Astrocyte (in vitro differentiated cells and primary cell): Measurements from ENCODE around the gene JAM3. TPM values are rescaled to one million over a fixed set of nuclear protein-coding genes. Genes with fewer than 3 reads are reported as not detected.

Experiments
- DNase-seq: peaks from one replicate; pipeline ENCODE4 v3.0.0-alpha.2; 2010; ENCODE audit warnings: low read depth
- FAIRE-seq: peaks from 2 replicates; lab custom pipeline; 2011; peaks lifted over from hg19 to GRCh38; lab: Jason Lieb, UNC
- H2AFZ ChIP-seq: 2 replicates; pipeline ENCODE4 v1.6.0; 2012; ENCODE audit warnings: low read depth, low read length, inconsistent platforms
- H3K27ac ChIP-seq: 2 replicates; pipeline ENCODE4 v1.5.1; 2011; ENCODE audit warnings: low read depth, low read length, inconsistent platforms
- H3K27me3 ChIP-seq: 2 replicates; pipeline ENCODE4 v1.6.0; 2011; ENCODE audit warnings: low read length, inconsistent platforms; ENCODE audit not compliant: insufficient read depth
- H3K36me3 ChIP-seq: 2 replicates; pipeline ENCODE4 v1.5.1; 2011; ENCODE audit warnings: low read length, inconsistent platforms; ENCODE audit not compliant: insufficient read depth
- H3K4me1 ChIP-seq: 2 replicates; pipeline ENCODE4 v1.5.1; 2011; ENCODE audit warnings: low read length, inconsistent platforms; ENCODE audit not compliant: insufficient read depth
- H3K4me2 ChIP-seq: 2 replicates; pipeline ENCODE4 v1.6.0; 2012; ENCODE audit warnings: low read length, inconsistent platforms
- H3K4me3 ChIP-seq: 2 replicates; pipeline ENCODE4 v1.5.1; 2011; ENCODE audit warnings: low read depth, mild to moderate bottlenecking, low read length, inconsistent platforms; ENCODE audit not compliant: insufficient read depth
- H3K79me2 ChIP-seq: 2 replicates; pipeline ENCODE4 v1.6.0; 2012; ENCODE audit warnings: mild to moderate bottlenecking, low read length, inconsistent platforms; ENCODE audit not compliant: insufficient read depth
- H3K9ac ChIP-seq: 2 replicates; pipeline ENCODE4 v1.6.0; 2012; ENCODE audit warnings: mild to moderate bottlenecking, low read length, inconsistent platforms
- H3K9me3 ChIP-seq: 2 replicates; pipeline ENCODE4 v1.5.1; 2012; ENCODE audit warnings: low read depth, mild to moderate bottlenecking, low read length, inconsistent platforms; ENCODE audit not compliant: insufficient read depth
- H4K20me1 ChIP-seq: 2 replicates; pipeline ENCODE4 v1.6.0; 2012; ENCODE audit warnings: low read length, inconsistent platforms; ENCODE audit not compliant: insufficient read depth
- H3K27ac Mint-ChIP-seq: one replicate; pipeline ENCODE4 v1.8.0; 2021; ENCODE audit warnings: mild to moderate bottlenecking, mixed read lengths; ENCODE audit not compliant: unreplicated experiment
- H3K27me3 Mint-ChIP-seq: one replicate; pipeline ENCODE4 v1.8.0; 2021; ENCODE audit warnings: low read depth, mixed read lengths; ENCODE audit not compliant: unreplicated experiment
- H3K36me3 Mint-ChIP-seq: one replicate; pipeline ENCODE4 v1.8.0; 2021; ENCODE audit warnings: low read depth, mixed read lengths; ENCODE audit not compliant: unreplicated experiment
- H3K4me1 Mint-ChIP-seq: one replicate; pipeline ENCODE4 v1.8.0; 2021; ENCODE audit warnings: low read depth, mixed read lengths; ENCODE audit not compliant: unreplicated experiment
- H3K4me3 Mint-ChIP-seq: one replicate; pipeline ENCODE4 v1.8.0; 2021; ENCODE audit warnings: mild to moderate bottlenecking, moderate library complexity, mixed read lengths; ENCODE audit not compliant: unreplicated experiment
- H3K9me3 Mint-ChIP-seq: one replicate; pipeline ENCODE4 v1.8.0; 2021; ENCODE audit warnings: mild to moderate bottlenecking, mixed read lengths; ENCODE audit not compliant: unreplicated experiment
- EZH2 ChIP-seq: IDR thresholded peaks from 2 replicates; pipeline ENCODE4 v1.6.1; 2012; ENCODE audit warnings: mild to moderate bottlenecking, low read length, inconsistent platforms; ENCODE audit not compliant: insufficient read depth
- total RNA-seq: library from RNA; stranded (reverse); gene quantifications from 2 replicates; pipeline ENCODE4 v1.2.1, GENCODE V29; 2021
- TF ChIP-seq, protein P1 (sequence below): IDR thresholded peaks from 2 replicates; pipeline ENCODE4 v1.5.1; 2011; ENCODE audit warnings: low read depth, mild to moderate bottlenecking, inconsistent platforms, low read length, moderate library complexity; ENCODE audit not compliant: insufficient read depth

JAM3 gene
- total RNA-seq, 1 donor from 2014 or later, result 88.3 TPM

DNA sequence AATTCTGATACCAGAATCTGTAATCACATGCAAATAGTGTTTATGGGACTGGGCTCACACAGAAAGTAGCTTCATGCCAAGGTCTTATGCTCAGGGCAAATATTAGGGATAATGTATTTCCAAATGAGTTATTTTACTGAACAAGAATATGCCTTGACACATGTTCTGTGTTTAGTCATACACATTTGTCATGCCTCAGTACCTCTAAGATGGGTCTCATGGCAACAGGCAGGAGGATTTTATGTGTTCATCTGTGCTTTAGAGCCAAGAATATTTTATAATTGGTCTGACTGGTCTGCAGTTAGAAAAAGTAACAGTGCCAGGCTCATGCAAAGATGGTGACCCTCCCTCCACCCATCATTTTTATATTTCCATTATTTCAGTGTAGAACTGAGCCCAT, 49.1 kb downstream of the JAM3 start:
- Mint-ChIP-seq H3K4me3 (no peak overlapping the region), H3K9me3 (no peaks in the 10 kb centered on the region), H3K36me3 (no peaks in the 10 kb centered on the region), H3K27me3 (no peaks in the 10 kb centered on the region), H3K27ac (no peak overlapping the region), H3K4me1 (peaks cover 41% of the 10 kb centered on the region)
- FAIRE-seq (no peak), DNase-seq (peak; percentile 31)
- Histone ChIP-seq H3K9me3 (no peaks in the 10 kb centered on the region), H3K4me2 (no peak overlapping the region), H3K9ac (no peak overlapping the region), H4K20me1 (peaks cover 22% of the 10 kb centered on the region), H2AFZ (no peak overlapping the region), H3K27me3 (no peaks in the 10 kb centered on the region), H3K79me2 (peaks cover 42% of the 10 kb centered on the region), H3K4me3 (no peak overlapping the region), H3K36me3 (no peaks in the 10 kb centered on the region), H3K4me1 (peaks cover 29% of the 10 kb centered on the region), H3K27ac (no peak overlapping the region)
- TF ChIP-seq EZH2, result no peak
- TF ChIP-seq, protein P1, sequence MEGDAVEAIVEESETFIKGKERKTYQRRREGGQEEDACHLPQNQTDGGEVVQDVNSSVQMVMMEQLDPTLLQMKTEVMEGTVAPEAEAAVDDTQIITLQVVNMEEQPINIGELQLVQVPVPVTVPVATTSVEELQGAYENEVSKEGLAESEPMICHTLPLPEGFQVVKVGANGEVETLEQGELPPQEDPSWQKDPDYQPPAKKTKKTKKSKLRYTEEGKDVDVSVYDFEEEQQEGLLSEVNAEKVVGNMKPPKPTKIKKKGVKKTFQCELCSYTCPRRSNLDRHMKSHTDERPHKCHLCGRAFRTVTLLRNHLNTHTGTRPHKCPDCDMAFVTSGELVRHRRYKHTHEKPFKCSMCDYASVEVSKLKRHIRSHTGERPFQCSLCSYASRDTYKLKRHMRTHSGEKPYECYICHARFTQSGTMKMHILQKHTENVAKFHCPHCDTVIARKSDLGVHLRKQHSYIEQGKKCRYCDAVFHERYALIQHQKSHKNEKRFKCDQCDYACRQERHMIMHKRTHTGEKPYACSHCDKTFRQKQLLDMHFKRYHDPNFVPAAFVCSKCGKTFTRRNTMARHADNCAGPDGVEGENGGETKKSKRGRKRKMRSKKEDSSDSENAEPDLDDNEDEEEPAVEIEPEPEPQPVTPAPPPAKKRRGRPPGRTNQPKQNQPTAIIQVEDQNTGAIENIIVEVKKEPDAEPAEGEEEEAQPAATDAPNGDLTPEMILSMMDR, result no peak

DNA sequence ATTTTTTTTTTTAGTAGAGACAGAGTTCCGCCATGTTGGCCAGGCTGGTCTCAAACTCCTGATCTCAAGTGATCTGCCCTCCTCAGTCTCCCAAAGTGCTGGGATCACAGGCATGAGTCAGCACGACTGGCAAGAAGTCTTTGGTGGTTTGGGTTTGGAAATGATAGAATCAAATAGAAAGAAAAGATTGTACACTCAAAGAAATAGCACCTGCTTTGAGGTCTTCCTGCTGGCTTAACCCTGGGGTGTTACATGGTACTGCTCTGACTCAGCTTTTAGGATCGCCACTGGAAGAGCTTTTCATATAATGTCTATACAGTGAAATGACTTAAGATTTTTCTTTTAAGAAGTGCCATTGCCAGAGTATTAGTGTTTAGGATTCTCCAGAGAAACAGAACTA, 50.2 kb downstream of the JAM3 start:
- FAIRE-seq (no peak), DNase-seq (peak; percentile 90)
- no peaks in the 10 kb centered on the region for H3K9me3 ChIP-seq
- H3K36me3 Mint-ChIP-seq, result no peaks in the 10 kb centered on the region
- TF ChIP-seq EZH2, result no peak
- TF ChIP-seq, protein P1, result no peak
- H4K20me1 ChIP-seq, result peaks cover 22% of the 10 kb centered on the region
- no peaks in the 10 kb centered on the region for H3K27me3 ChIP-seq
- H3K4me3 ChIP-seq, result no peak overlapping the region
- H2AFZ ChIP-seq, result no peak overlapping the region
- H3K4me3 Mint-ChIP-seq, result no peak overlapping the region
- H3K27ac Mint-ChIP-seq, result peak overlapping the region; percentile 78
- H3K4me2 ChIP-seq, result peak overlapping the region; percentile 82
- H3K4me1 Mint-ChIP-seq, result peaks cover 44% of the 10 kb centered on the region
- peak overlapping the region; percentile 70 for H3K9ac ChIP-seq
- peaks cover 29% of the 10 kb centered on the region for H3K4me1 ChIP-seq
- H3K9me3 Mint-ChIP-seq, result no peaks in the 10 kb centered on the region
- H3K27ac ChIP-seq, result peak overlapping the region; percentile 85
- H3K27me3 Mint-ChIP-seq, result no peaks in the 10 kb centered on the region
- H3K79me2 ChIP-seq, result peaks cover 48% of the 10 kb centered on the region
- H3K36me3 ChIP-seq, result no peaks in the 10 kb centered on the region

DNA sequence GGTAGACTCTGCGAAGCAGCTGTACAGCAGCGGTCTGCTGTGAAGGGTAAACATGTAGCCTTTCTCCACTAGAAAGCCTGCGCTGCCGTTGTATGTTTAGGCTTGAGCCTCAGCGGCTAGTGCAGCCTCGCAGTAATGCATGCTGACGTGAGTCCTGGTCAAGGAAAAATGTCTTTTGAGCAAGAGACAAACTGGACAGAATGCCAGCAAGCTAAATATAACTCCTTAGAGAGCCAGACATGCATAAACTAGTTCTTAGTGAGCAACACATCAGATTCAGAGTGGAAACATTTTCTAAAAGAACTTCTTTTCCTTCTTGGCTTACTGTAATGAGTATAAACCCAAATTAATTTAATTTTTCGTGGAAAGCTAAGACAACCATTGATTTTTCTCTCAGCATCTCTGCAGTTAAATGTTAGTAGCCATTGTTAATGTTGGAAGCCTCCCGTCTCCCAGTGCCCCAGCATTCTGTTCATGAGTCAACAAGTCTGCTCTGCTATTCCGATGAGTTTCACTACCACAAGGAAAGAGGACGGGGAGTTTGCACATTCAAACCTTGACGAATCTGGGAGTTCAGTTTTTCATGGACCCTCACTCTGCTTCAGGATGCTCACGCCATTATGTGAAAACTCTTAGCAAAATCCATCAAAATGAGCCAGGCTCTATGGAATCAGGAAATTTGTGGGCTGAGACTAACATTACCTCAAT, 51.4 kb downstream of the JAM3 start:
- Histone ChIP-seq H3K4me3 (peak overlapping the region; percentile 41), H3K9ac (peak overlapping the region; percentile 70), H3K4me2 (peak overlapping the region; percentile 82), H2AFZ (peak overlapping the region; percentile 48), H3K9me3 (no peaks in the 10 kb centered on the region), H3K27ac (peak overlapping the region; percentile 85), H3K27me3 (no peaks in the 10 kb centered on the region), H3K79me2 (peaks cover 44% of the 10 kb centered on the region), H3K36me3 (no peaks in the 10 kb centered on the region), H3K4me1 (peaks cover 32% of the 10 kb centered on the region), H4K20me1 (peaks cover 19% of the 10 kb centered on the region)
- peak overlapping the region; percentile 78 for H3K27ac Mint-ChIP-seq
- DNase-seq (peak; percentile 97), FAIRE-seq (peak; percentile 93)
- no peaks in the 10 kb centered on the region for H3K27me3 Mint-ChIP-seq
- no peaks in the 10 kb centered on the region for H3K36me3 Mint-ChIP-seq
- peaks cover 48% of the 10 kb centered on the region for H3K4me1 Mint-ChIP-seq
- TF ChIP-seq EZH2, result no peak
- TF ChIP-seq, protein P1, result no peak
- no peaks in the 10 kb centered on the region for H3K9me3 Mint-ChIP-seq
- peak overlapping the region; percentile 17 for H3K4me3 Mint-ChIP-seq
